PC-3 (cell line): Measurements from ENCODE around the gene SRPX. TPM values are rescaled to one million over a fixed set of nuclear protein-coding genes. Genes with fewer than 3 reads are reported as not detected.

Source experiments
- ATAC-seq: fragments of 200-7000 bp; cut with Tn5 transposase; 2 replicates; pipeline ENCODE4 v1.9.1; 2020; ENCODE audit warnings: mild to moderate bottlenecking, moderate library complexity
- BruUV-seq: library from RNA; stranded (reverse); fragments of 400-500 nt; replicated peaks from 2 replicates; lab custom pipeline; 2021; lab: Mats Ljungman, UMichigan
- CTCF ChIA-PET: fragments of 300-600 bp; sonication (Branson Sonifier 250); formaldehyde crosslinking; loops from one replicate; lab custom pipeline; 2022; ENCODE audit warnings: antibody characterized with exemption; lab: Charles Lee
- POLR2A ChIA-PET: fragments of 300-600 bp; sonication (Branson Sonifier 250); formaldehyde crosslinking; loops from one replicate; lab custom pipeline; 2022; ENCODE audit warnings: antibody characterized with exemption; ENCODE audit not compliant: unreplicated experiment; lab: Charles Lee
- DNase-seq: peaks from one replicate; pipeline ENCODE4 v3.0.0-alpha.2; 2015
- H2AFZ ChIP-seq: fragments of 300-600 bp; sonication (generic); 2 replicates; pipeline ENCODE4 v1.6.0; 2016; ENCODE audit warnings: antibody characterized with exemption, low read length
- H3F3A ChIP-seq: fragments of 300-600 bp; sonication (generic); one replicate; pipeline ENCODE4 v1.6.0; 2017; ENCODE audit warnings: antibody characterized with exemption, low read length, control low read depth, mild to moderate bottlenecking; ENCODE audit not compliant: unreplicated experiment
- H3K27ac ChIP-seq: fragments of 300-600 bp; sonication (generic); 2 replicates; pipeline ENCODE4 v1.5.1; 2016; ENCODE audit warnings: mild to moderate bottlenecking, low read length
- H3K27me3 ChIP-seq: fragments of 300-600 bp; sonication (generic); 2 replicates; pipeline ENCODE4 v1.6.1; 2016; ENCODE audit warnings: low read length, mixed read lengths
- H3K36me3 ChIP-seq: fragments of 300-600 bp; sonication (generic); 2 replicates; pipeline ENCODE4 v1.6.1; 2016; ENCODE audit warnings: low read depth, mixed run types, low read length, mixed read lengths
- H3K4me1 ChIP-seq: fragments of 300-600 bp; sonication (generic); 2 replicates; pipeline ENCODE4 v1.5.1; 2016; ENCODE audit warnings: low read length; ENCODE audit not compliant: insufficient read depth
- H3K4me2 ChIP-seq: fragments of 300-600 bp; sonication (generic); 2 replicates; pipeline ENCODE4 v1.6.0; 2016; ENCODE audit warnings: low read length
- H3K4me3 ChIP-seq: fragments of 300-600 bp; sonication (generic); 2 replicates; pipeline ENCODE4 v1.5.1; 2016; ENCODE audit warnings: mild to moderate bottlenecking, low read length, mixed read lengths
- H3K79me2 ChIP-seq: fragments of 300-600 bp; sonication (generic); 2 replicates; pipeline ENCODE4 v1.6.1; 2017; ENCODE audit warnings: low read length, mixed read lengths
- H3K9ac ChIP-seq: fragments of 300-600 bp; sonication (generic); 2 replicates; pipeline ENCODE4 v1.6.0; 2016; ENCODE audit warnings: mild to moderate bottlenecking, low read length
- H3K9me2 ChIP-seq: fragments of 300-600 bp; sonication (generic); replicated peaks from 2 replicates; pipeline ENCODE4 v1.6.1; 2016; ENCODE audit warnings: mixed run types, low read length, mixed read lengths
- H3K9me3 ChIP-seq: fragments of 300-600 bp; sonication (generic); 2 replicates; pipeline ENCODE4 v1.6.1; 2016; ENCODE audit warnings: low read length, mixed read lengths
- H4K20me1 ChIP-seq: fragments of 300-600 bp; sonication (generic); 2 replicates; pipeline ENCODE4 v1.6.1; 2016; ENCODE audit warnings: low read length, mixed read lengths
- CTCF ChIP-seq: fragments of 300-600 bp; sonication (generic); conservative IDR thresholded peaks from 2 replicates; pipeline ENCODE4 v1.5.1; 2017; ENCODE audit warnings: antibody characterized with exemption, low read depth, mild to moderate bottlenecking, low read length
- EZH2 ChIP-seq: fragments of 300-600 bp; sonication (generic); IDR thresholded peaks from one replicate; pipeline ENCODE4 v1.6.1; 2017; ENCODE audit warnings: antibody characterized with exemption, mild to moderate bottlenecking, low read length; ENCODE audit not compliant: unreplicated experiment
- EZH2phosphoT487 ChIP-seq: fragments of 300-600 bp; sonication (generic); IDR thresholded peaks from 2 replicates; pipeline ENCODE4 v1.6.1; 2018; ENCODE audit warnings: mild to moderate bottlenecking, antibody characterized with exemption, low read length, borderline replicate concordance
- intact Hi-C: fragments of 100-400 bp; cut with micrococcal nuclease; formaldehyde crosslinking; loops from 2 replicates; pipeline ENCODE4 v1.9.0; 2023
- total RNA-seq: library from RNA; depleted of rRNA; stranded (reverse); fragments of >200 nt; gene quantifications from 2 replicates; pipeline ENCODE4 v1.2.3, GENCODE V29; 2014

Gene SRPX
- total RNA-seq, 1 experiment from 2014 or later: 5.0 TPM

GRCh38 chrX:38103857-38104812 is 116.5 kb downstream of the SRPX start:
- Histone ChIP-seq H3K4me2 (no peak overlapping the region), H3K9me3 (0 out of 2 replicates have a peak, but pooled peaks cover 3% of the 10 kb centered on the region), H3K4me3 (no peak overlapping the region), H3K79me2 (no peaks in the 10 kb centered on the region), H3K9ac (no peak overlapping the region), H3K4me1 (no peaks in the 10 kb centered on the region), H3K9me2 (no peaks in the 10 kb centered on the region), H3K27ac (no peak overlapping the region), H2AFZ (no peak overlapping the region), H3K36me3 (no peaks in the 10 kb centered on the region), H3K27me3 (no peaks in the 10 kb centered on the region), H4K20me1 (no peaks in the 10 kb centered on the region), H3F3A (no peaks in the 10 kb centered on the region)
- TF ChIP-seq CTCF (no peak), EZH2phosphoT487 (no peak), EZH2 (no peak)
- no TSS peak for BruUV-seq
- ATAC-seq (no peak), DNase-seq (no peak)
- POLR2A ChIA-PET: no interaction called here
- CTCF ChIA-PET: no interaction called here
- intact Hi-C loops: no loop called here

GRCh38 chrX:38102875-38103274 is 117.8 kb downstream of the SRPX start:
- Histone ChIP-seq H2AFZ (no peak overlapping the region), H3K27me3 (no peaks in the 10 kb centered on the region), H3K9me3 (0 out of 2 replicates have a peak, but pooled peaks cover 3% of the 10 kb centered on the region), H3K4me2 (no peak overlapping the region), H3F3A (no peaks in the 10 kb centered on the region), H3K4me1 (no peaks in the 10 kb centered on the region), H4K20me1 (no peaks in the 10 kb centered on the region), H3K9me2 (no peaks in the 10 kb centered on the region), H3K79me2 (no peaks in the 10 kb centered on the region), H3K4me3 (no peak overlapping the region), H3K36me3 (no peaks in the 10 kb centered on the region), H3K9ac (no peak overlapping the region), H3K27ac (no peak overlapping the region)
- ChIA-PET CTCF (no interaction called here), POLR2A (no interaction called here)
- no peak for TF ChIP-seq EZH2
- TF ChIP-seq CTCF: no peak
- TF ChIP-seq EZH2phosphoT487: no peak
- BruUV-seq: no TSS peak
- intact Hi-C loops: no loop called here
- ATAC-seq: no peak
- no peak for DNase-seq

- Histone ChIP-seq H3F3A (no peaks in the 10 kb centered on the region), H3K36me3 (no peaks in the 10 kb centered on the region), H2AFZ (no peak overlapping the region), H3K27me3 (no peaks in the 10 kb centered on the region), H3K4me2 (no peak overlapping the region), H3K9ac (no peak overlapping the region), H3K4me3 (no peak overlapping the region), H3K9me2 (no peaks in the 10 kb centered on the region), H3K9me3 (0 out of 2 replicates have a peak, but pooled peaks cover 3% of the 10 kb centered on the region), H4K20me1 (no peaks in the 10 kb centered on the region), H3K4me1 (no peaks in the 10 kb centered on the region), H3K79me2 (no peaks in the 10 kb centered on the region), H3K27ac (no peak overlapping the region)
- CTCF ChIA-PET: no interaction called here
- ATAC-seq: no peak
- TF ChIP-seq CTCF (no peak), EZH2 (no peak), EZH2phosphoT487 (no peak)
- BruUV-seq: no TSS peak
- no peak for DNase-seq
- POLR2A ChIA-PET: no interaction called here
- intact Hi-C loops: no loop called here
Observed at GRCh38 chrX:38102240-38102639, 118.4 kb downstream of the SRPX start.
